ENCODE measurements around the gene ABLIM2.

ABLIM2 gene

GRCh38 chr4:8174970-8175369, 16.4 kb upstream of the ABLIM2 start:
- no peak for DNase-seq (ENCODE audit: low read depth in 2 of 2)

- no peak for DNase-seq (ENCODE audit: low read depth in 2 of 2)
These were observed 15.1 kb upstream of the ABLIM2 start for GRCh38 chr4:8173492-8174242.

GRCh38 chr4:8171984-8172924, 13.6 kb upstream of the ABLIM2 start:
- DNase-seq (ENCODE audit: low read depth in 2 of 2): no peak

- no peak for DNase-seq (ENCODE audit: low read depth in 2 of 2)
These were observed 12.7 kb upstream of the ABLIM2 start for GRCh38 chr4:8171266-8171665.

- no peak for DNase-seq (ENCODE audit: low read depth in 2 of 2)
These were observed 11.7 kb upstream of the ABLIM2 start for GRCh38 chr4:8170341-8170740.

GRCh38 chr4:8169763-8170162, 11.2 kb upstream of the ABLIM2 start:
- no peak for DNase-seq (ENCODE audit: low read depth in 2 of 2)

- no peak for DNase-seq (ENCODE audit: low read depth in 2 of 2)
These were observed 10.4 kb upstream of the ABLIM2 start for GRCh38 chr4:8168832-8169598.

- no peak for DNase-seq (ENCODE audit: low read depth in 2 of 2)
These were observed 9.6 kb upstream of the ABLIM2 start for GRCh38 chr4:8168232-8168631.

- DNase-seq (ENCODE audit: low read depth in 2 of 2): no peak
These were observed 9.2 kb upstream of the ABLIM2 start for GRCh38 chr4:8167815-8168214.

- no peak for DNase-seq (ENCODE audit: low read depth in 2 of 2)
These were observed 8.7 kb upstream of the ABLIM2 start for GRCh38 chr4:8167291-8167690.

- DNase-seq (ENCODE audit: low read depth in 2 of 2): no peak
These were observed 6.8 kb upstream of the ABLIM2 start for GRCh38 chr4:8165374-8165896.

GRCh38 chr4:8164687-8165086, 6.1 kb upstream of the ABLIM2 start:
- no peak for DNase-seq (ENCODE audit: low read depth in 2 of 2)

- DNase-seq (ENCODE audit: low read depth in 2 of 2): no peak
These were observed 5.6 kb upstream of the ABLIM2 start for GRCh38 chr4:8164194-8164565.

- no peak for DNase-seq (ENCODE audit: low read depth in 2 of 2)
These were observed 5.0 kb upstream of the ABLIM2 start for GRCh38 chr4:8163436-8164193.

GRCh38 chr4:8163026-8163425, 4.4 kb upstream of the ABLIM2 start:
- DNase-seq (ENCODE audit: low read depth in 2 of 2): no peak

GRCh38 chr4:8162625-8163024, 4.0 kb upstream of the ABLIM2 start:
- no peak for DNase-seq (ENCODE audit: low read depth in 2 of 2)

GRCh38 chr4:8160572-8160971, 2.0 kb upstream of the ABLIM2 start:
- no peak for DNase-seq (ENCODE audit: low read depth in 2 of 2)

- DNase-seq (ENCODE audit: low read depth in 2 of 2): no peak
These were observed 1.6 kb upstream of the ABLIM2 start for GRCh38 chr4:8160233-8160560.

GRCh38 chr4:8159537-8160232, 1.1 kb upstream of the ABLIM2 start:
- DNase-seq (ENCODE audit: low read depth in 2 of 2): no peak

GRCh38 chr4:8157944-8158709, 486 bp downstream of the ABLIM2 start:
- DNase-seq (ENCODE audit: low read depth in 2 of 2): no peak

All from activated CD8-positive, alpha-beta memory T cell treated with anti-CD3 and anti-CD28 coated beads for 4 hours (primary cell).